Thymus (tissue), 11 donors: Measurements from ENCODE around the gene TNFRSF12A. TPM values are rescaled to one million over a fixed set of nuclear protein-coding genes. Genes with fewer than 3 reads are reported as not detected.
"Not testable (repeated sequence)": the region's sequence is repeated elsewhere in the genome, so short reads cannot be mapped to it uniquely, and the experiment has no call there.

Experiments
- DNase-seq, 9 donors: peaks; one replicate each; pipeline ENCODE4 v3.0.0-alpha.2; 2013; ENCODE audit warnings: low spot score in 9 of 9, low read depth in 6 of 9, missing footprints in 1 of 9
- H3K27ac ChIP-seq, 2 donors: one replicate each; pipeline ENCODE4 v1.5.1; 2013; ENCODE audit warnings: control low read depth in 1 of 2, low read depth in 1 of 2, low read length in 1 of 2, mild to moderate bottlenecking in 1 of 2, moderate library complexity in 1 of 2
- H3K27me3 ChIP-seq, 2 donors: one replicate each; pipeline ENCODE4 v1.5.1; 2013; ENCODE audit warnings: low read length in 1 of 2; ENCODE audit not compliant: control insufficient read depth in 2 of 2, insufficient read depth in 1 of 2
- H3K36me3 ChIP-seq, 2 donors: one replicate each; pipeline ENCODE4 v1.5.1; 2013; ENCODE audit warnings: low read length in 1 of 2, mild to moderate bottlenecking in 1 of 2, moderate library complexity in 1 of 2; ENCODE audit not compliant: control insufficient read depth in 2 of 2, insufficient read depth in 2 of 2
- H3K4me1 ChIP-seq, 2 donors: one replicate each; pipeline ENCODE4 v1.5.1; 2013; ENCODE audit warnings: low read length in 2 of 2; ENCODE audit not compliant: control insufficient read depth in 2 of 2, insufficient read depth in 2 of 2
- H3K4me3 ChIP-seq, 2 donors: one replicate each; pipeline ENCODE4 v1.5.1; 2013; ENCODE audit warnings: low read length in 2 of 2, control low read depth in 1 of 2, mild to moderate bottlenecking in 1 of 2
- H3K9me3 ChIP-seq, 2 donors: one replicate each; pipeline ENCODE4 v1.5.1; 2013; ENCODE audit warnings: low read length in 1 of 2, mild to moderate bottlenecking in 1 of 2; ENCODE audit not compliant: control insufficient read depth in 2 of 2, insufficient read depth in 1 of 2
- WGBS: extraction: QIAGEN DNeasy Blood & Tissue Kit; methylation state at CpG from one replicate; pipeline ENCODE4 v1.1.7; 2013; 5-methylcytosine and 5-hydroxymethylcytosine counted together
- polyA plus RNA-seq: library from polyadenylated mRNA; stranded (reverse); fragments of 200-250 nt; gene quantifications from one replicate; pipeline ENCODE4 v1.2.3, GENCODE V29; 2013
- total RNA-seq: library from RNA; stranded (reverse); fragments of 120-200 nt; gene quantifications from one replicate; pipeline ENCODE4 v1.2.4, GENCODE V29; 2013
- donor health status: healthy.

Gene TNFRSF12A
- total and polyA plus RNA-seq, 2 donors = 5.1 to 46.9 TPM

DNA sequence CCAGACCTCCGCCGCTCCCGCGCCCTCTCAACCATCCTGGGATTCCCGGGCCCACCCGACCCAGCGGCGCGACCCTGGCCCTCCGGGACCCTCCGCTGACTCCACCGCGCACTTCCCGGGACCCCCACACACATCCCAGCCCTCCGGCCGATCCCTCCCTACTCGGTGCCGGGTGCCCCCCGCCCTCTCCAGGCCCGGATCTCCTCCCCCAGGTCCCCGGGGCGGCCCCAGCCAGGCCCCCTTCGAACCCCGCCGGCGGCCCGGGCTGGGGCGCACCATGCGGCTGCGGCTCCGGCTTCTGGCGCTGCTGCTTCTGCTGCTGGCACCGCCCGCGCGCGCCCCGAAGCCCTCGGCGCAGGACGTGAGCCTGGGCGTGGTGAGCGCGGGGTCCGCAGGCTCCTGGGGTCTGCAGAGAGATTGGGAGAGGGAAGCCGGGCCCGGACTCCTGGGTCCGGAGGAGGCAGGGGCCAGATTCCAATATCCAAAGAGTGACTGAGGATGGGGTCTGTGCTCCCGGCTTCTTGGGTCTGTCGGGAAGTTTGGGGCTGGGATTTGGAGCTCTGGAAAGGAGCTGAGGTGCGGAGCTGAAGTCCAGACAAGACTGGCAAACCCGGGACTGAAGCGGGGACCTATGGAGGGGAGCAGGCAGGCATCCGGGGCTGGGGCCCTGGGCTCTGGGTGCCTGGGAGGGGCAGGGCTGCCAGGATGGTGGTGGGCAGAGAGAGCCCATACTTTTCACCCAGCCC, 26.6 kb downstream of the TNFRSF12A start:
- WGBS = 6% methylated on average over 54 of the region's 54 CpGs
- Histone ChIP-seq H3K4me3 (peak overlapping the region in 1 of 2 donors; percentile 15), H3K9me3 (peaks cover 0 to 13% of the 10 kb centered on the region in 2 donors), H3K27ac (no peak overlapping the region), H3K4me1 (peaks cover 3 to 14% of the 10 kb centered on the region in 2 donors), H3K36me3 (no peaks in the 10 kb centered on the region), H3K27me3 (peaks cover 65 to 97% of the 10 kb centered on the region in 2 donors)
- DNase-seq = no peak

DNA sequence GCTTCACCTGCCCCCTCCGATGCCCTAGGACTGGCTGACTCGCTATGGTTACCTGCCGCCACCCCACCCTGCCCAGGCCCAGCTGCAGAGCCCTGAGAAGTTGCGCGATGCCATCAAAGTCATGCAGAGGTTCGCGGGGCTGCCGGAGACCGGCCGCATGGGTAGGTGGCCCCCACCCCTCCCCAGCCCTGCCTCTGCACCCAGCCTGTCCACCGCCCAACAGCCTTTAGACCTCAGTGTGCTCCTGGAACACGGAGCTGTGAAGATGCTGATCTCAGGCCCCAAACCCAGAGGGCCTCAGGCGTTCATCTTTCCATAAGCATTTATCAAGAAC, 27.2 kb downstream of the TNFRSF12A start:
- Histone ChIP-seq H3K27me3 (peaks cover 61 to 91% of the 10 kb centered on the region in 2 donors), H3K27ac (no peak overlapping the region), H3K4me3 (no peak overlapping the region), H3K9me3 (peaks cover 0 to 13% of the 10 kb centered on the region in 2 donors), H3K4me1 (peaks cover 3 to 14% of the 10 kb centered on the region in 2 donors), H3K36me3 (no peaks in the 10 kb centered on the region)
- no peak for DNase-seq
- 17% methylated on average over 13 of the region's 13 CpGs for WGBS

DNA sequence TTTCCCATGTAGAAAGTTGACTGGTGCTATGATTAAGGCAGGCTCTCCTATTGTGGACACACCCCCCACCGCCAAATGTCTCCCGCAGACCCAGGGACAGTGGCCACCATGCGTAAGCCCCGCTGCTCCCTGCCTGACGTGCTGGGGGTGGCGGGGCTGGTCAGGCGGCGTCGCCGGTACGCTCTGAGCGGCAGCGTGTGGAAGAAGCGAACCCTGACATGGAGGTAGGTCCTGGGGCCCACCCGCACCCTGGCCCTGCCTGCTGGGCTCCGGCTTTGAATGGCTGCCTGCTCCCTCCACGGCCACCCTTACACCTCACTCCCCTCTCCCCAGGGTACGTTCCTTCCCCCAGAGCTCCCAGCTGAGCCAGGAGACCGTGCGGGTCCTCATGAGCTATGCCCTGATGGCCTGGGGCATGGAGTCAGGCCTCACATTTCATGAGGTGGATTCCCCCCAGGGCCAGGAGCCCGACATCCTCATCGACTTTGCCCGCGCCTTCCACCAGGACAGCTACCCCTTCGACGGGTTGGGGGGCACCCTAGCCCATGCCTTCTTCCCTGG, 29.8 kb downstream of the TNFRSF12A start:
- no peak overlapping the region for H3K27ac ChIP-seq

DNA sequence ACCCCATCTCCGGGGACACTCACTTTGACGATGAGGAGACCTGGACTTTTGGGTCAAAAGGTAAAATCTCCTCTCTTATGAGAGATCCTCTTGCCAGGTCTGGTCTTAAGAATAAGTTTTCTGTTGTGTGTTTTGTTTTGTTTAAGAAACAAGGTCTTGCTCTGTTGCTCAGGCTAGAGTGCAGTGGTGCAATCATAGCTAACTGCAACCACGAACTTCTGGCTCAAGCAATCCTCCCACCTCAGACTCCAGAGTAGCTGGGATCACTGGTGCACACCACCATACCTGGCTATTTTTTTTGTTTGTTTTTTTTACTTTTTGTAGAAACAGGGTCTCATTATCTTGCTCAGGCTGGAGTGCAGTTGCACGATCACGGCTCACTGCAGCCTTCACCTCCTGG, 30.3 kb downstream of the TNFRSF12A start:
- Histone ChIP-seq H3K36me3 (peaks cover 8 to 11% of the 10 kb centered on the region in 2 donors), H3K9me3 (peaks cover 0 to 5% of the 10 kb centered on the region in 2 donors), H3K27ac (no peak overlapping the region), H3K27me3 (peaks cover 38 to 60% of the 10 kb centered on the region in 2 donors), H3K4me3 (no peak overlapping the region), H3K4me1 (peaks cover 3 to 22% of the 10 kb centered on the region in 2 donors)
- WGBS = 86% methylated on average over 5 of the region's 5 CpGs
- no peak for DNase-seq

More for the DNA sequence above, 29.8 kb downstream of the TNFRSF12A start:
- no peak overlapping the region for H3K4me3 ChIP-seq
- 88% methylated on average over 26 of the region's 26 CpGs for WGBS
- H3K9me3 ChIP-seq = peaks cover 0 to 9% of the 10 kb centered on the region in 2 donors
- DNase-seq = no peak
- H3K36me3 ChIP-seq = peaks cover 8% of the 10 kb centered on the region in 2 donors
- peaks cover 3 to 21% of the 10 kb centered on the region in 2 donors for H3K4me1 ChIP-seq
- peaks cover 42 to 65% of the 10 kb centered on the region in 2 donors for H3K27me3 ChIP-seq

DNA sequence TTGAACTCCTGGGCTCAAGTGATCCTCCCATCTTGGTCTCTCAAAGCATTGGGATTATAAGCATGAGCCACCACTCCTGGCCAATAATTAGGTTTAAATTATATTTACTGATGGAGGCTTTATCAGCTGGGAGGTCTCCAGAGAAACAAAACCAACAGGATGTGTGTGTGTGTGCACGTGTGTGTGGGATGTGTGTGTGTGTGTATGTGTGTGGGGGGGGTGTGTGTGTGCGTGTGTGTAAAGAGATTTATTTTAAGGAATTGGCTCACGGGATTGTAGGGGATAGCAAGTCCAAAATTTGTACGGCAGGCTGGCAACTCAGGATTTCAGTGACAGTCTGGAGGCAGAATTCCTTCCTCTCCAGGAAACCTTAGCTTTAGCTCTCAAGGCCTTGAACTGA, 30.8 kb downstream of the TNFRSF12A start:
- DNase-seq = no peak
- H3K9me3 ChIP-seq = peaks cover 0 to 4% of the 10 kb centered on the region in 2 donors
- H3K36me3 ChIP-seq = peaks cover 8 to 14% of the 10 kb centered on the region in 2 donors
- peaks cover 3 to 20% of the 10 kb centered on the region in 2 donors for H3K4me1 ChIP-seq
- no peak overlapping the region for H3K27ac ChIP-seq
- peaks cover 34 to 55% of the 10 kb centered on the region in 2 donors for H3K27me3 ChIP-seq
- WGBS = 45% methylated on average over 4 of the region's 4 CpGs
- no peak overlapping the region for H3K4me3 ChIP-seq

GRCh38 chr16:3051494-3051893, 31.3 kb downstream of the TNFRSF12A start:
- Histone ChIP-seq H3K27me3 (peaks cover 29 to 50% of the 10 kb centered on the region in 2 donors), H3K4me3 (no peak overlapping the region), H3K4me1 (peaks cover 3 to 17% of the 10 kb centered on the region in 2 donors), H3K9me3 (peaks cover 0 to 4% of the 10 kb centered on the region in 2 donors), H3K36me3 (peaks cover 8 to 14% of the 10 kb centered on the region in 2 donors), H3K27ac (no peak overlapping the region)
- DNase-seq = no peak
- 85% methylated on average over 9 of the region's 9 CpGs for WGBS

DNA sequence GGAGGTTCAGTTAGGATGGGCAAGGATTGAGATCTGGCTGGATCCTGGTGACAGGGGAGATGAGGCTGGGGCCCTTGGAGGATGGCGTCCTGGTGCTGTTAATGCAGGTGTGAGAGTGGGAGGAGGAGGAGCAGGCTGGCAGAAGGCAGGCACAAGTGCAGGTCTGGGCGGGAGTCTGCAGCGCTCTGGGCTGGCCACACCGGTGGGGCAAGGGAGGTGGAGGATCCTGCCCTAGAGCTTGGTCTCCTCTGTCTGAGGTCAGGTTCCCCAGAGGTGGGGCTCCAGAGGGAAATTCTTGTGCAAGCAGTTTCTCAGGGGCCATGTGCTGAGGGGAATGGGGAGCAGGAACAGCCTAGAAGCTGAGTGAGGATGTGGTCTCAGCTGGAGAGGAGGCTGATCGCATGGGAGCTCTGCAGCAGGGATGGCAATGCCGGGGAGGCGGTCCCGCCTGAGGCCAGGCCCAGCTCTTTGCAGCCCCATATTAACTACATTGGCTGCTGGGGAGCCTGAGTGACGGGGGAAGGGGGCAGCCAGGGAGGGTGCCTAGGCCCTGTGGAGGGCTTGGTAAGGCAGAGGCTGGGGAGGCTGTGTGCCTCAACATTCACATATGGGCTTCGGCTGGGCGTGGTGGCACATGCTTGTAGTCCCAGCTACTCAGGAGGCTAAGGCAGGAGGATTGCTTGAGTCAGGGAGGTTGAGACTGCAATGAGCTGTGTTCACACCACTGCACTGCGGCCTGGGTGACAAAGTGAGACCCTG, 32.6 kb downstream of the TNFRSF12A start:
- Histone ChIP-seq H3K36me3 (peaks cover 8 to 18% of the 10 kb centered on the region in 2 donors), H3K4me1 (peaks cover 3 to 20% of the 10 kb centered on the region in 2 donors), H3K27ac (peak overlapping the region in 1 of 2 donors; percentile 43), H3K27me3 (peaks cover 17 to 37% of the 10 kb centered on the region in 2 donors)
- not testable (repeated sequence) for H3K4me3 ChIP-seq, H3K9me3 ChIP-seq, DNase-seq
- WGBS = 75% methylated on average over 11 of the region's 12 CpGs

DNA sequence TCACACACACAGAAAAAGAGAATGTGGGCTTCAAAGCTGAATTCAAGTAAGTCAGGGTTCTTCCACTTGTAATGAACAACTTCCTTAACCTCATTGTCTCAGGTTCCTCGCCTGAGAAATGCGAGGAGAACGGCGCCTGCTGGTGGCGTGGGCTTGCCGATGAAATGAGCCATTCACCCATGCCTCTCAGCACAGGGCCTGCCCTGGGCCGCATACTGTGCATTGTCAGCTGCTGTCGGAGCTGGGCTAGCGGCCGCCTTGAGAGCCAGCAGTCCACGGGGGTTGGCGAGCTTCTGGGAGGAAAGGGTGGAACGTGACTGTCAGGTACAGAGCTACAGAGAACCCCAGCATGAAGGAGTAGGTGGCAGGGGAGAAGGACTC, 33.2 kb downstream of the TNFRSF12A start:
- Histone ChIP-seq H3K27me3 (peaks cover 11 to 34% of the 10 kb centered on the region in 2 donors), H3K4me1 (peaks cover 8 to 24% of the 10 kb centered on the region in 2 donors), H3K36me3 (peaks cover 8 to 20% of the 10 kb centered on the region in 2 donors)
- H3K9me3 ChIP-seq, H3K4me3 ChIP-seq, H3K27ac ChIP-seq, DNase-seq: not testable (repeated sequence)
- 95% methylated on average over 13 of the region's 13 CpGs for WGBS
